HG02610 (cell line): ENCODE data around the gene GPR155.
"Not testable (repeated sequence)": the region's sequence is repeated elsewhere in the genome, so short reads cannot be mapped to it uniquely, and the experiment has no call there.

Source experiments
- ATAC-seq: cut with Tn5 transposase; IDR thresholded peaks from one replicate; pipeline ENCODE4 v1.9.1; 2021; ENCODE audit warnings: mild to moderate bottlenecking, moderate library complexity; ENCODE audit not compliant: unreplicated experiment

GPR155 gene

GRCh38 chr2:174491947-174492346 lies 5.1 kb upstream of the GPR155 start:
- no peak for ATAC-seq

GRCh38 chr2:174490051-174490450 lies 3.2 kb upstream of the GPR155 start:
- no peak for ATAC-seq

- not testable (repeated sequence) for ATAC-seq
Measured at GRCh38 chr2:174489520-174489919, 2.7 kb upstream of the GPR155 start.

- no peak for ATAC-seq
Measured at GRCh38 chr2:174487820-174488162, 962 bp upstream of the GPR155 start.

GRCh38 chr2:174487108-174487819 lies 435 bp upstream of the GPR155 start:
- peak; percentile 88 for ATAC-seq

- peak; percentile 25 for ATAC-seq
Measured at GRCh38 chr2:174485788-174486562, 854 bp downstream of the GPR155 start.

GRCh38 chr2:174485045-174485444 lies 1.8 kb downstream of the GPR155 start:
- ATAC-seq, result not testable (repeated sequence)

GRCh38 chr2:174484573-174484972 lies 2.3 kb downstream of the GPR155 start:
- ATAC-seq, result no peak

- no peak for ATAC-seq
Measured at GRCh38 chr2:174482854-174483253, 4.0 kb downstream of the GPR155 start.

GRCh38 chr2:174477759-174478158 lies 9.1 kb downstream of the GPR155 start:
- no peak for ATAC-seq

GRCh38 chr2:174473796-174474195 lies 13.0 kb downstream of the GPR155 start:
- no peak for ATAC-seq

GRCh38 chr2:174465327-174465726 lies 21.5 kb downstream of the GPR155 start:
- ATAC-seq, result no peak

GRCh38 chr2:174461221-174461620 lies 25.6 kb downstream of the GPR155 start:
- no peak for ATAC-seq

GRCh38 chr2:174454566-174454965 lies 32.3 kb downstream of the GPR155 start:
- ATAC-seq, result no peak

GRCh38 chr2:174450021-174450816 lies 36.6 kb downstream of the GPR155 start:
- ATAC-seq, result no peak

GRCh38 chr2:174449033-174449432 lies 37.8 kb downstream of the GPR155 start:
- ATAC-seq, result no peak

- ATAC-seq, result no peak
Measured at GRCh38 chr2:174446531-174446930, 40.3 kb downstream of the GPR155 start.

- ATAC-seq, result no peak
Measured at GRCh38 chr2:174445248-174445647, 41.6 kb downstream of the GPR155 start.

- no peak for ATAC-seq
Measured at GRCh38 chr2:174444761-174445160, 42.1 kb downstream of the GPR155 start.

- no peak for ATAC-seq
Measured at GRCh38 chr2:174442546-174443510, 44.0 kb downstream of the GPR155 start.
